GM23248 (cell line): Measurements from ENCODE around the gene MB21D2. TPM values are rescaled to one million over a fixed set of nuclear protein-coding genes. Genes with fewer than 3 reads are reported as not detected.

Experiments
- DNase-seq: peaks from one replicate; pipeline ENCODE4 v3.0.0-alpha.2; 2015
- H2AFZ ChIP-seq: fragments of 200-600 bp; sonication (generic); 2 replicates; pipeline ENCODE4 v1.6.1; 2016; ENCODE audit warnings: antibody characterized with exemption
- H3F3A ChIP-seq: fragments of 200-600 bp; sonication (generic); 2 replicates; pipeline ENCODE4 v1.6.1; 2016; ENCODE audit warnings: mild to moderate bottlenecking, antibody characterized with exemption, mixed run types; ENCODE audit not compliant: insufficient read depth
- H3K27ac ChIP-seq: fragments of 200-600 bp; sonication (generic); 2 replicates; pipeline ENCODE4 v1.5.1; 2016; ENCODE audit warnings: mild to moderate bottlenecking
- H3K27me3 ChIP-seq: fragments of 200-600 bp; sonication (generic); replicated peaks from 2 replicates; pipeline ENCODE4 v1.6.1; 2016; ENCODE audit warnings: mild to moderate bottlenecking; ENCODE audit not compliant: insufficient read depth
- H3K36me3 ChIP-seq: fragments of 200-600 bp; sonication (generic); 2 replicates; pipeline ENCODE4 v1.6.1; 2016; ENCODE audit warnings: low read depth, mild to moderate bottlenecking
- H3K4me1 ChIP-seq: fragments of 200-600 bp; sonication (generic); 2 replicates; pipeline ENCODE4 v1.6.1; 2016; ENCODE audit warnings: mild to moderate bottlenecking; ENCODE audit not compliant: insufficient read depth
- H3K4me2 ChIP-seq: fragments of 200-600 bp; sonication (generic); one replicate; pipeline ENCODE4 v1.6.1; 2016; ENCODE audit warnings: mild to moderate bottlenecking; ENCODE audit not compliant: unreplicated experiment
- H3K4me3 ChIP-seq: fragments of 200-600 bp; sonication (generic); 2 replicates; pipeline ENCODE4 v1.5.1; 2016; ENCODE audit warnings: mild to moderate bottlenecking
- H3K79me2 ChIP-seq: fragments of 200-600 bp; sonication (generic); 2 replicates; pipeline ENCODE4 v1.6.1; 2016; ENCODE audit warnings: mild to moderate bottlenecking; ENCODE audit not compliant: insufficient read depth
- H3K9ac ChIP-seq: fragments of 200-600 bp; sonication (generic); 2 replicates; pipeline ENCODE4 v1.6.1; 2016; ENCODE audit warnings: mild to moderate bottlenecking
- H3K9me2 ChIP-seq: fragments of 200-600 bp; sonication (generic); 2 replicates; pipeline ENCODE4 v1.6.1; 2016; ENCODE audit warnings: mixed run types, mild to moderate bottlenecking, moderate library complexity; ENCODE audit not compliant: insufficient read depth
- H3K9me3 ChIP-seq: fragments of 200-600 bp; sonication (generic); one replicate; pipeline ENCODE4 v1.6.1; 2017; ENCODE audit warnings: low read depth
- H4K20me1 ChIP-seq: fragments of 200-600 bp; sonication (generic); 2 replicates; pipeline ENCODE4 v1.6.0; 2016; ENCODE audit not compliant: insufficient read depth
- EZH2 ChIP-seq: fragments of 200-600 bp; sonication (generic); IDR thresholded peaks from 2 replicates; pipeline ENCODE4 v1.6.1; 2018; ENCODE audit warnings: antibody characterized with exemption, mild to moderate bottlenecking; ENCODE audit not compliant: insufficient read depth, poor library complexity, severe bottlenecking
- EZH2phosphoT487 ChIP-seq: fragments of 200-600 bp; sonication (generic); IDR thresholded peaks from 2 replicates; pipeline ENCODE4 v1.6.1; 2018; ENCODE audit warnings: antibody characterized with exemption, moderate library complexity, mild to moderate bottlenecking, low read depth; ENCODE audit not compliant: insufficient read depth
- WGBS, 2 experiments: methylation state at CpG; one replicate each; pipeline ENCODE4 v1.1.6; 2015 to 2017; ENCODE audit warnings: low lambda C conversion rate in 2 of 2, low coverage in 1 of 2; ENCODE audit errors: missing lambda C conversion rate in 2 of 2; 5-methylcytosine and 5-hydroxymethylcytosine counted together
- in situ Hi-C: fragments of 300-500 bp; cut with MboI; formaldehyde crosslinking; loops from 2 replicates; pipeline ENCODE4 v1.15.0; 2020
- polyA plus RNA-seq: library from polyadenylated mRNA; unstranded; fragments of >200 nt; fragmentation: Nextera tagmentation; extraction: Ambion mirVana; gene quantifications from 2 replicates; pipeline ENCODE4 v1.2.1, GENCODE V29; 2016
- total RNA-seq: library from RNA; depleted of rRNA; stranded (reverse); fragments of >200 nt; shearing (Covaris generic); gene quantifications from 2 replicates; pipeline ENCODE4 v1.2.3, GENCODE V29; 2014

Gene MB21D2
- total and polyA plus RNA-seq, 2 experiments from 2014 or later: 10.9 to 26.4 TPM

DNA sequence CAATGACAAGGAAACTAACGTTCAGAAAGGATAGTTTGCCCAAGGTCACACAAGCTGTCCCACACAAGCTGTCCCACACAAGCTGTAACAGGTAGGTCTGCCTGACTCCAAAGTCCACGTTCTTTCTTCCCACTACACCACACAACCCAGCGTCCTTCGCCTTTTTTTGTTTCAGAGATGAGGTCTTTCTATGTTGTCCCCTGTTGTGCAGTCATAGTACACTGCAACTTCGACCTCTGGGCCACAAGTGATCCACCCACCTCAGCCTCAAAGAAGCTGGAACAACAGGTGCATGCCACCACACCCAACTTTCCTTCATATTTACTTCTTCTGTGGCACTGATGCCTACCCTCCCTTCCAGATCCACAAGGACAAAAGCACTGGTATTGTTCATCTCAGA, 21.4 kb downstream of the MB21D2 start:
- in situ Hi-C loops: no loop called here
- no peak for DNase-seq
- H3K9ac ChIP-seq: no peak overlapping the region

DNA sequence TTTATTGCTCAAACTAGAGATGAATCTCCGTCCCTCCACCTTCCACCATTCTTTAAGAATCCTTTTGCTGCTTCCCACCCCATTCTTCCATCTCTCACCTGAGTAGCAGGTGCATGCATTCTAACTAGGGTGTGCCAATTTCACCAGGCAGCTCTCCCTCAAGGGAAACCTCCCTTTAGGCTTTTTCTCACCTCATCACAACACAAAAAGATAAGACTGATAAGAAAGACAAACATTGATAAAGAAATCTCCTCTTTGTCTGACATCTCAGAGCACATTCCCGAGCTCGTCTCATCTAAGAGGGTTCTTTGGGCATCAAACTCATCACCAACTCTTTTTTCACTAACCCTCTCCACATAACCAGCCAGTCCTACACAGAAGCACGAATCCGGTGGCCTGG, 23.0 kb downstream of the MB21D2 start:
- Histone ChIP-seq H3K36me3 (no peaks in the 10 kb centered on the region), H3K4me3 (no peak overlapping the region), H3K9ac (no peak overlapping the region), H3F3A (peaks cover 17% of the 10 kb centered on the region), H4K20me1 (no peaks in the 10 kb centered on the region), H3K27ac (no peak overlapping the region), H3K9me2 (no peaks in the 10 kb centered on the region), H3K4me1 (peaks cover 35% of the 10 kb centered on the region), H3K9me3 (no peaks in the 10 kb centered on the region), H2AFZ (no peak overlapping the region), H3K27me3 (no peaks in the 10 kb centered on the region), H3K79me2 (peaks cover 97% of the 10 kb centered on the region), H3K4me2 (no peak overlapping the region)
- TF ChIP-seq EZH2phosphoT487 (no peak), EZH2 (no peak)
- DNase-seq: no peak
- 75 to 79% methylated on average over 5 of the region's 5 CpGs for WGBS, 2 experiments
- in situ Hi-C loops: no loop called here

More for the DNA sequence above, 21.4 kb downstream of the MB21D2 start:
- 91 to 94% methylated on average over 5 of the region's 5 CpGs for WGBS, 2 experiments
- no peaks in the 10 kb centered on the region for H3K9me3 ChIP-seq
- H3K27ac ChIP-seq: no peak overlapping the region
- H4K20me1 ChIP-seq: no peaks in the 10 kb centered on the region
- no peak overlapping the region for H2AFZ ChIP-seq
- no peak overlapping the region for H3K4me2 ChIP-seq
- H3K4me1 ChIP-seq: peaks cover 38% of the 10 kb centered on the region
- no peaks in the 10 kb centered on the region for H3K27me3 ChIP-seq
- TF ChIP-seq EZH2 (no peak), EZH2phosphoT487 (no peak)
- peaks cover 90% of the 10 kb centered on the region for H3K79me2 ChIP-seq
- no peaks in the 10 kb centered on the region for H3K36me3 ChIP-seq
- H3F3A ChIP-seq: peaks cover 29% of the 10 kb centered on the region
- no peaks in the 10 kb centered on the region for H3K9me2 ChIP-seq
- H3K4me3 ChIP-seq: no peak overlapping the region

DNA sequence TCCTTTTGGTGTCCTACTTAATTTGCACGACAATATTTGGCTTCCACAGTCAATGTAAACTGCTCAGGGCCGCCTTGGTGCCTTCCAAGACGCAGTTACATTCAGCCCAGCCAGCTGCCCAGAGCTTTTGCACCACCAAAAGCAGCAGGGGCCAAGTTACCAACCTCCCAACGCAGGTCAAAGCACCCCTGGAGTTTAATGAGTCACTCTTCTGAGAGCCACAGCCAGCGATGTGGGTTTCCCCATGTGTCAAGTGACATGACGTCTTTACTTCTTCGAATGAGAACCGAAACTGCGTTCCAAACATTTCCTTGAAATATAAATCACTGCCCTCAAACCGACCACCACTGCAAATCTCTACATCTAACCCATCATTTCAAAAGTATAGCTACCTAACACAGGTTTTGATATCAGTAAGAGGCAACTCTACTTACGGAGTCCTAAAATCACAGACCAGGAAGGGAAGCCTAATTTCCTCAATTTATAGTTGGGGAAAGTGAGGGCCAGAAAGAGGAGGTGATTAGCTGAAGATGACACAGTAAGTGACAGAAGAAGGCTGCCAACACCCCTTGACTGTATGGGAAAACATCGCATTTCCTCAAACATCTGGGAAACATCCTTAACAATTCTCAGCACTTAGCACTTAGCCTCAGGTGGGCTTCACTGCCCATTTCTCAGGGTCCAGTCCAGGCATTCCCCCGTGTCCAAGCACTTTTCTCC, 24.5 kb downstream of the MB21D2 start:
- H3K27me3 ChIP-seq: no peaks in the 10 kb centered on the region
- H3K4me1 ChIP-seq: peaks cover 44% of the 10 kb centered on the region
- in situ Hi-C loops: no loop called here
- peaks cover 19% of the 10 kb centered on the region for H3F3A ChIP-seq
- WGBS, 2 experiments: 37 to 42% methylated on average over 13 of the region's 13 CpGs
- H3K27ac ChIP-seq: peak overlapping the region; percentile 53
- H3K9ac ChIP-seq: peak overlapping the region; percentile 49; the same call in 1 of the 2 replicates
- H2AFZ ChIP-seq: no peak overlapping the region
- H4K20me1 ChIP-seq: no peaks in the 10 kb centered on the region
- H3K36me3 ChIP-seq: no peaks in the 10 kb centered on the region
- peaks cover 94% of the 10 kb centered on the region for H3K79me2 ChIP-seq
- H3K4me2 ChIP-seq: peak overlapping the region; percentile 81
- no peaks in the 10 kb centered on the region for H3K9me3 ChIP-seq
- DNase-seq: peak; percentile 88
- TF ChIP-seq EZH2 (no peak), EZH2phosphoT487 (no peak)
- H3K9me2 ChIP-seq: no peaks in the 10 kb centered on the region
- H3K4me3 ChIP-seq: peak overlapping the region; percentile 49

DNA sequence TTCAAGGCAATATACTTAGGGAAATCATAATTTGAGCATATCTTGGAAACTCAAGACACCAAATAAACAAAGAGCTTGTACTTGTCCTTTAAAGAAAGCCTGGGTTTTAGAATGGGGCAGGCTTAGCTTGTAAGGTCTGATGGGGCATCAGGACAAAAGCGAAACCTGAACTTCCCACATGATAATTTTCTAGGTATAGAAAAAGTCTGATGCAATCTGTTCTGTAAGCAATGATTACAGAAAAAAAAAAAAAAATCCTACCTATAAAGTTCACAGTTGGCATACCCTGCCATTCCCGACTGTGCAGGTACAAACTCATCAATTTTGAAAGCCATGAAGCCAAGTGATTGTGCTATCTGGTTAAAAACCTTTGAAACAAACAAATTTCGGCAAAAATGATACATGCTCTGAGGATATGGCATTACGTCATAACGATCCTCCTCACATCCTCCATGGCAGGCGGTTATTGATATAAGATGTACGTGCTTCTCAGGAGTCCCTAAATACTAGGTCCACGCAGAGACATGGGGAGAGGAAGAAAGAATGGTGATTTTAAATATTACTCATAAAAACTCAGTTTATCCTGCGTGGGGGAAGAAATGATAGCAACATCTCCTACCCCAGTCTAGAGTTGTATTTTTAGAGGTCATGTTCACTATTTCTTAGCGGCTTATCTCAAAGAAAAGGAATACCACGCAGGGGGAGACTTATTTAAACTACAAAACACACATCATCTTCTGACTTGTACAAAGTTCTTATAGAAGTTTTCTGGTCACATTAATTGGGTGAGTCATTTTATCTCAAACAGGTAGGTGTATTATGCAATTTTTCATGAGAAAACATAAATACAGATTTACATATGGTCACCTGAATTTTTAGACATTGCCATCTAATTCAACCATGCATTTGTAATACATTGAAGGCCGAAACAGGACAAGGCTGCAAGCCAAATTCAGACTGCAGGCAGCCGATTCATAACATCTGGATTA, 27.0 kb downstream of the MB21D2 start:
- no peak overlapping the region for H3K9ac ChIP-seq
- H3K27me3 ChIP-seq: no peaks in the 10 kb centered on the region
- 93% methylated on average over 13 of the region's 13 CpGs for WGBS, 2 experiments
- peaks cover 44% of the 10 kb centered on the region for H3F3A ChIP-seq
- 0 out of 2 replicates have a peak overlapping the region, but pooled peaks have one; percentile 40 for H3K4me3 ChIP-seq
- in situ Hi-C loops: no loop called here
- H4K20me1 ChIP-seq: no peaks in the 10 kb centered on the region
- no peaks in the 10 kb centered on the region for H3K9me2 ChIP-seq
- H2AFZ ChIP-seq: no peak overlapping the region
- TF ChIP-seq EZH2 (no peak), EZH2phosphoT487 (no peak)
- H3K27ac ChIP-seq: no peak overlapping the region; the same call in 1 of the 2 replicates
- H3K9me3 ChIP-seq: no peaks in the 10 kb centered on the region
- no peaks in the 10 kb centered on the region for H3K36me3 ChIP-seq
- peaks cover 84% of the 10 kb centered on the region for H3K79me2 ChIP-seq
- peaks cover 69% of the 10 kb centered on the region for H3K4me1 ChIP-seq
- peak overlapping the region; percentile 74 for H3K4me2 ChIP-seq
- DNase-seq: no peak
